HepG2 (cell line): Measurements from ENCODE around the gene PPDPF. TPM values are rescaled to one million over a fixed set of nuclear protein-coding genes. Genes with fewer than 3 reads are reported as not detected.
A peak's percentile ranks its signal among the peaks of the same experiment; 100 is the strongest.

Source experiments
- BHLHE40 ChIP-seq: IDR thresholded peaks from 2 replicates; pipeline ENCODE4 v1.6.1; 2011; ENCODE audit warnings: low read length, improper control_type of control experiment
- HDAC1 ChIP-seq: sonication (generic); formaldehyde crosslinking; IDR thresholded peaks from 2 replicates; pipeline ENCODE4 v1.5.1; 2020; ENCODE audit warnings: mild to moderate bottlenecking, missing genetic modification reagents
- MAFK ChIP-seq, 2 experiments: IDR thresholded peaks in 1 of 2; conservative IDR thresholded peaks in 1 of 2; 2 replicates each; pipeline ENCODE4 v1.6.1; 2011; ENCODE audit warnings: improper control_type of control experiment in 2 of 2, low read length in 2 of 2
- MEIS1 ChIP-seq: sonication (generic); formaldehyde crosslinking; IDR thresholded peaks from 2 replicates; pipeline ENCODE4 v1.9.0; 2021; ENCODE audit warnings: mild to moderate bottlenecking, missing genetic modification reagents, moderate library complexity, borderline replicate concordance
- MTA1 ChIP-seq: sonication (generic); formaldehyde crosslinking; IDR thresholded peaks from 2 replicates; pipeline ENCODE4 v1.4.0; 2020; ENCODE audit warnings: missing genetic modification reagents, mild to moderate bottlenecking, borderline replicate concordance
- SALL1 ChIP-seq: sonication (generic); formaldehyde crosslinking; IDR thresholded peaks from 2 replicates; pipeline ENCODE4 v1.8.0; 2022; ENCODE audit warnings: mild to moderate bottlenecking, missing genetic modification reagents
- SP4 ChIP-seq: sonication (generic); formaldehyde crosslinking; IDR thresholded peaks from 2 replicates; pipeline ENCODE4 v1.8.1; 2023; ENCODE audit warnings: mild to moderate bottlenecking, missing genetic modification reagents
- TEAD2 ChIP-seq: sonication (generic); formaldehyde crosslinking; IDR thresholded peaks from 2 replicates; pipeline ENCODE4 v1.9.0; 2021; ENCODE audit warnings: missing genetic modification reagents
- WIZ ChIP-seq: sonication (generic); formaldehyde crosslinking; IDR thresholded peaks from 2 replicates; pipeline ENCODE4 v1.5.1; 2020; ENCODE audit warnings: mild to moderate bottlenecking, missing genetic modification reagents
- ZFP91 ChIP-seq: sonication (generic); formaldehyde crosslinking; IDR thresholded peaks from 2 replicates; pipeline ENCODE4 v1.9.0; 2022; ENCODE audit warnings: missing genetic modification reagents, mild to moderate bottlenecking, borderline replicate concordance
- ZNF124 ChIP-seq: sonication (generic); formaldehyde crosslinking; IDR thresholded peaks from 2 replicates; pipeline ENCODE4 v1.4.0; 2020; ENCODE audit warnings: missing genetic modification reagents
- ZNF263 ChIP-seq: sonication (generic); formaldehyde crosslinking; IDR thresholded peaks from 2 replicates; pipeline ENCODE4 v1.4.0; 2020; ENCODE audit warnings: missing genetic modification reagents
- ZNF383 ChIP-seq: sonication (generic); formaldehyde crosslinking; IDR thresholded peaks from 2 replicates; pipeline ENCODE4 v1.4.0; 2020; ENCODE audit warnings: missing genetic modification reagents, mild to moderate bottlenecking, borderline replicate concordance
- ZNF432 ChIP-seq: sonication (generic); formaldehyde crosslinking; IDR thresholded peaks from 2 replicates; pipeline ENCODE4 v1.5.0; 2020; ENCODE audit warnings: missing genetic modification reagents, mild to moderate bottlenecking, borderline replicate concordance
- ZNF570 ChIP-seq: sonication (generic); formaldehyde crosslinking; IDR thresholded peaks from 2 replicates; pipeline ENCODE4 v1.4.0; 2020; ENCODE audit warnings: mild to moderate bottlenecking, missing genetic modification reagents, borderline replicate concordance
- polyA plus RNA-seq, 8 experiments: library from polyadenylated mRNA; depleted of rRNA in 3 of 8; stranded (reverse) in 7 of 8; unstranded in 1 of 8; fragments of >200 nt; fragmentation: Illumina TruSeq in 4 of 8; extraction: Trizol in 4 of 8; gene quantifications; 2 replicates each; pipeline versions ENCODE4 v1.2.1 to v1.2.3, GENCODE V29; 2011 to 2016; ENCODE audit warnings: low read depth in 4 of 8, missing spikeins in 1 of 8, mixed read lengths in 1 of 8; ENCODE audit not compliant: insufficient read depth in 1 of 8
- total RNA-seq, 5 experiments: library from RNA; depleted of rRNA; stranded (reverse); fragments of >200 nt; fragmentation: Illumina TruSeq; extraction: Trizol; gene quantifications; 2 replicates each; pipeline ENCODE4 v1.2.3, GENCODE V29; 2016; ENCODE audit warnings: low read depth in 1 of 5
- TF ChIP-seq, protein P1 (sequence below): sonication (generic); formaldehyde crosslinking; IDR thresholded peaks from 2 replicates; pipeline ENCODE4 v1.5.0; 2020; ENCODE audit warnings: mild to moderate bottlenecking, missing genetic modification reagents, borderline replicate concordance
- TF ChIP-seq, protein P2 (sequence below): sonication (generic); formaldehyde crosslinking; IDR thresholded peaks from 2 replicates; pipeline ENCODE4 v1.8.0; 2022; ENCODE audit warnings: missing genetic modification reagents, mild to moderate bottlenecking, borderline replicate concordance
- TF ChIP-seq, protein P3 (sequence below): sonication (generic); formaldehyde crosslinking; IDR thresholded peaks from 2 replicates; pipeline ENCODE4 v1.8.0; 2022; ENCODE audit warnings: missing genetic modification reagents, mild to moderate bottlenecking, moderate library complexity, borderline replicate concordance

PPDPF gene
- total and polyA plus RNA-seq, 2 of the 13 experiments (the other 11 are each of a cell fraction or from before 2014, with no cell fraction given), result 1.8 to 7.0 TPM

- TF ChIP-seq, protein P1, sequence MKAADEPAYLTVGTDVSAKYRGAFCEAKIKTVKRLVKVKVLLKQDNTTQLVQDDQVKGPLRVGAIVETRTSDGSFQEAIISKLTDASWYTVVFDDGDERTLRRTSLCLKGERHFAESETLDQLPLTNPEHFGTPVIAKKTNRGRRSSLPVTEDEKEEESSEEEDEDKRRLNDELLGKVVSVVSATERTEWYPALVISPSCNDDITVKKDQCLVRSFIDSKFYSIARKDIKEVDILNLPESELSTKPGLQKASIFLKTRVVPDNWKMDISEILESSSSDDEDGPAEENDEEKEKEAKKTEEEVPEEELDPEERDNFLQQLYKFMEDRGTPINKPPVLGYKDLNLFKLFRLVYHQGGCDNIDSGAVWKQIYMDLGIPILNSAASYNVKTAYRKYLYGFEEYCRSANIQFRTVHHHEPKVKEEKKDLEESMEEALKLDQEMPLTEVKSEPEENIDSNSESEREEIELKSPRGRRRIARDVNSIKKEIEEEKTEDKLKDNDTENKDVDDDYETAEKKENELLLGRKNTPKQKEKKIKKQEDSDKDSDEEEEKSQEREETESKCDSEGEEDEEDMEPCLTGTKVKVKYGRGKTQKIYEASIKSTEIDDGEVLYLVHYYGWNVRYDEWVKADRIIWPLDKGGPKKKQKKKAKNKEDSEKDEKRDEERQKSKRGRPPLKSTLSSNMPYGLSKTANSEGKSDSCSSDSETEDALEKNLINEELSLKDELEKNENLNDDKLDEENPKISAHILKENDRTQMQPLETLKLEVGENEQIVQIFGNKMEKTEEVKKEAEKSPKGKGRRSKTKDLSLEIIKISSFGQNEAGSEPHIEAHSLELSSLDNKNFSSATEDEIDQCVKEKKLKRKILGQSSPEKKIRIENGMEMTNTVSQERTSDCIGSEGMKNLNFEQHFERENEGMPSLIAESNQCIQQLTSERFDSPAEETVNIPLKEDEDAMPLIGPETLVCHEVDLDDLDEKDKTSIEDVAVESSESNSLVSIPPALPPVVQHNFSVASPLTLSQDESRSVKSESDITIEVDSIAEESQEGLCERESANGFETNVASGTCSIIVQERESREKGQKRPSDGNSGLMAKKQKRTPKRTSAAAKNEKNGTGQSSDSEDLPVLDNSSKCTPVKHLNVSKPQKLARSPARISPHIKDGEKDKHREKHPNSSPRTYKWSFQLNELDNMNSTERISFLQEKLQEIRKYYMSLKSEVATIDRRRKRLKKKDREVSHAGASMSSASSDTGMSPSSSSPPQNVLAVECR, result no peak
- TF ChIP-seq MAFK (conservative IDR thresholded peaks at IDR 0.05 in 1 of 2, IDR thresholded peaks at IDR 0.05 in 1 of 2; ENCODE audit: low read length in 2 of 2) (no peak), HDAC1 (CRISPR knock-in tag) (0 out of 2 replicates have a peak, but pooled peaks have one; percentile 24), WIZ (CRISPR knock-in tag) (0 out of 2 replicates have a peak, but pooled peaks have one; percentile 32), SP4 (CRISPR knock-in tag) (0 out of 2 replicates have a peak, but pooled peaks have one; percentile 21), SALL1 (peak; percentile 49; the same call in 1 of the 2 replicates), ZNF570 (no peak), ZNF263 (CRISPR knock-in tag) (0 out of 2 replicates have a peak, but pooled peaks have one; percentile 24), ZNF383 (CRISPR knock-in tag) (0 out of 2 replicates have a peak, but pooled peaks have one; percentile 41), TEAD2 (no peak), ZFP91 (CRISPR knock-in tag) (peak; percentile 41; the same call in 1 of the 2 replicates), MEIS1 (CRISPR knock-in tag) (peak; percentile 69; the same call in 1 of the 2 replicates), ZNF124 (no peak), BHLHE40 (peak; percentile 76), MTA1 (CRISPR knock-in tag) (0 out of 2 replicates have a peak, but pooled peaks have one; percentile 14), ZNF432 (no peak)
- TF ChIP-seq, protein P2, sequence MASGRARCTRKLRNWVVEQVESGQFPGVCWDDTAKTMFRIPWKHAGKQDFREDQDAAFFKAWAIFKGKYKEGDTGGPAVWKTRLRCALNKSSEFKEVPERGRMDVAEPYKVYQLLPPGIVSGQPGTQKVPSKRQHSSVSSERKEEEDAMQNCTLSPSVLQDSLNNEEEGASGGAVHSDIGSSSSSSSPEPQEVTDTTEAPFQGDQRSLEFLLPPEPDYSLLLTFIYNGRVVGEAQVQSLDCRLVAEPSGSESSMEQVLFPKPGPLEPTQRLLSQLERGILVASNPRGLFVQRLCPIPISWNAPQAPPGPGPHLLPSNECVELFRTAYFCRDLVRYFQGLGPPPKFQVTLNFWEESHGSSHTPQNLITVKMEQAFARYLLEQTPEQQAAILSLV, result peak; percentile 48; the same call in 1 of the 2 replicates
- TF ChIP-seq, protein P3, sequence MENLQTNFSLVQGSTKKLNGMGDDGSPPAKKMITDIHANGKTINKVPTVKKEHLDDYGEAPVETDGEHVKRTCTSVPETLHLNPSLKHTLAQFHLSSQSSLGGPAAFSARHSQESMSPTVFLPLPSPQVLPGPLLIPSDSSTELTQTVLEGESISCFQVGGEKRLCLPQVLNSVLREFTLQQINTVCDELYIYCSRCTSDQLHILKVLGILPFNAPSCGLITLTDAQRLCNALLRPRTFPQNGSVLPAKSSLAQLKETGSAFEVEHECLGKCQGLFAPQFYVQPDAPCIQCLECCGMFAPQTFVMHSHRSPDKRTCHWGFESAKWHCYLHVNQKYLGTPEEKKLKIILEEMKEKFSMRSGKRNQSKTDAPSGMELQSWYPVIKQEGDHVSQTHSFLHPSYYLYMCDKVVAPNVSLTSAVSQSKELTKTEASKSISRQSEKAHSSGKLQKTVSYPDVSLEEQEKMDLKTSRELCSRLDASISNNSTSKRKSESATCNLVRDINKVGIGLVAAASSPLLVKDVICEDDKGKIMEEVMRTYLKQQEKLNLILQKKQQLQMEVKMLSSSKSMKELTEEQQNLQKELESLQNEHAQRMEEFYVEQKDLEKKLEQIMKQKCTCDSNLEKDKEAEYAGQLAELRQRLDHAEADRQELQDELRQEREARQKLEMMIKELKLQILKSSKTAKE (CRISPR knock-in tag), result no peak
Measured at GRCh38 chr20:63540417-63541186, 20.0 kb downstream of the PPDPF start (continued).
